OCI-M1 (cell line): Measurements from ENCODE around the gene TRIM41.

Experiments used
- DNase-seq: peaks from one replicate; lab custom pipeline; 2025; lab: John Stamatoyannopoulos, UW

Gene TRIM41

DNA sequence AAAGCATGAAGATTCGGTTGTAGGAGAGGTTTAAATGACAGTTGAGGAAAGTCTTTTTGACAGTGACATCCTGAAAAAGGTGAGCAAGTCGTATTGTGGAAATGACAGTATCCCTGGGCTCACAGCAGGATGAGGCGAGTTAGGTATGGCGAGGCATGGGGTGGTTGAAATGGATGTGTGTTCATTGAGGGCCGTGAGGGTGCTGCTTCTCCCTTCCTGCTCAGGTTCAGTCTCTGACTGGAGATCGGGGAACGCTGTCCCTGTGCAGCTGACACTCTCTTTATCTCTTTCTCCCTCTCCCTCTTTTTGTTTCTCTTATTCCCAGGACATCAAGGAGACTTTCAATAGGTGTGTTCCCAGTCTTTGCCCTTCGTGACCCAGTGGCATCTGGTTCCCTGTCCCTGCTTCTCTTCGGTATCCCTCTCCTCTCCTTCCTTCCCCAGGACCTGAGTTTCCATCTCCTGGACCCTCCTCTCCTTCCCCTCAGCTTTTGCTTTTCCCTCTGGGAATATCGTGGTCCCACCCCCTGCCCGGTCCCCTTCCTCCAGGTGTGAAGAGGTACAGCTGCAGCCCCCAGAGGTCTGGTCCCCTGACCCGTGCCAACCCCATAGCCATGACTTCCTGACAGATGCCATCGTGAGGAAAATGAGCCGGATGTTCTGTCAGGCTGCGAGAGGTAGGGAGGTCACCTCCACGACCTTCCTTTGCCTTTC, 10.2 kb downstream of the TRIM41 start:
- no peak for DNase-seq

DNA sequence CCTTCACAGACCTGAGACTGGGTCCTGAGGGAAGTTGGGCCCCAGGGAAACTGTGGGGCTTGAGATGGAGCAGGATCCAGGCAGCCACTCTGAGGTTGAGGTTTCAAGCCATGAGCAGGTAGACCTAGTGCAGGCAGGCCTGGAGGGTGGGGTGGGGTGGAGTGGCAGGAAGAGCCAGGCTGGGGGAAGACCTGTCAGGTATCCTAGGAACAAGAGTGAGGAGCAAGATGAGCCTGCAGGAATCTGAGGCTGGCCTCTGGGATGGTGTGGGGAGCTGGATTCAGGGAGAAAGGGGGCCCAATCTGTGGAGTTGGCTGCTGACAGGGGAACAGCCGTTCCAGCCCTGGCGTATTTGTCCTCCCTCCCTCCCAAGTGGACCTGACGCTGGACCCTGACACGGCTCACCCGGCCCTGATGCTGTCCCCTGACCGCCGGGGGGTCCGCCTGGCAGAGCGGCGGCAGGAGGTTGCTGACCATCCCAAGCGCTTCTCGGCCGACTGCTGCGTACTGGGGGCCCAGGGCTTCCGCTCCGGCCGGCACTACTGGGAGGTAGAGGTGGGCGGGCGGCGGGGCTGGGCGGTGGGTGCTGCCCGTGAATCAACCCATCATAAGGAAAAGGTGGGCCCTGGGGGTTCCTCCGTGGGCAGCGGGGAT, 10.8 kb downstream of the TRIM41 start:
- no peak for DNase-seq

DNA sequence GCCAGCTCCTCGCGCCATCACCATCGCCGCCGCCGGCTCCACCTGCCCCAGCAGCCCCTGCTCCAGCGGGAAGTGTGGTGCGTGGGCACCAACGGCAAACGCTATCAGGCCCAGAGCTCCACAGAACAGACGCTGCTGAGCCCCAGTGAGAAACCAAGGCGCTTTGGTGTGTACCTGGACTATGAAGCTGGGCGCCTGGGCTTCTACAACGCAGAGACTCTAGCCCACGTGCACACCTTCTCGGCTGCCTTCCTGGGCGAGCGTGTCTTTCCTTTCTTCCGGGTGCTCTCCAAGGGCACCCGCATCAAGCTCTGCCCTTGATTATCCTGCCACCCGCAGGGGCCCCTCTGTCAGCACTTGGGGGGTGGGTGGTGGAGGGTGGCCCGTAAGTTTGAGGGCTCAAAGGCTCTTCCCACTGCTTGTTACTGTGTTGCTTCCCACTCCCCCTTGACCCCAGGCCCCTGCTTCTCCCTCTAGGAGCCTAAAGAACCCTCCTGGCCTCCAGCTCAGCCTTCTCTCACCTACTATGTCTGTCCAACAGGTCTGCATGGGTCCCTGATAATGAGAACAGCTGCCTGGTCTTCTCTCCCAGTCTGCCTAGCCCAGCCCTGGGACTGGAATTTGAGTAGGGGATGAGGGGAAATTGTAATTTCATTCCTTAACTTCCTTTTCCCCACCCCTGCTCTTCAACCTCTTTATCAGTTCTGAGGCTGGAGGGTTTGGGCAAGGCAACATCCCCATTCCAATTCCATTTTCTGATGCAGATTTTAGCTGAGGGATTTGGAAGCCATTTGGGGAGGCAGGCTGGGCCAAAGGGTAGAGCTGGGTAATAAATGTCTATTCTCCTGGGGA, 11.6 kb downstream of the TRIM41 start:
- DNase-seq = no peak

DNA sequence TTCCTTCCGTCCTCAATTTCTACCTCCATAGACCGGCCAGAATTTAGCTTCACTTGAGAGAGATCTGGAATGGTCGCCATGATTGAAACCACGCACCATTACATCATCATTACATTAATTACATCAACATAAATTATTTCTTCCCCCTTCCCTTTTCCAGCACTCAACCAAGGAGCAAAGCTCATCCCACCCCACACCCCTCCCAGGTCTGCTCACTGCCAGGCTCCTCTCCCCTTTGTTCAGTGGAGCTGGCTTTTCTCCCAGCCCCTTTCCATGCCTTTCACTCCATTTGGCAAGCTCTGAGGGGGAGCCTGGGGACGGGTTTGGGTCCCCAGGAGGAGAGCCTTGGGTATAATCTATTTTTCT, 12.2 kb downstream of the TRIM41 start:
- no peak for DNase-seq

DNA sequence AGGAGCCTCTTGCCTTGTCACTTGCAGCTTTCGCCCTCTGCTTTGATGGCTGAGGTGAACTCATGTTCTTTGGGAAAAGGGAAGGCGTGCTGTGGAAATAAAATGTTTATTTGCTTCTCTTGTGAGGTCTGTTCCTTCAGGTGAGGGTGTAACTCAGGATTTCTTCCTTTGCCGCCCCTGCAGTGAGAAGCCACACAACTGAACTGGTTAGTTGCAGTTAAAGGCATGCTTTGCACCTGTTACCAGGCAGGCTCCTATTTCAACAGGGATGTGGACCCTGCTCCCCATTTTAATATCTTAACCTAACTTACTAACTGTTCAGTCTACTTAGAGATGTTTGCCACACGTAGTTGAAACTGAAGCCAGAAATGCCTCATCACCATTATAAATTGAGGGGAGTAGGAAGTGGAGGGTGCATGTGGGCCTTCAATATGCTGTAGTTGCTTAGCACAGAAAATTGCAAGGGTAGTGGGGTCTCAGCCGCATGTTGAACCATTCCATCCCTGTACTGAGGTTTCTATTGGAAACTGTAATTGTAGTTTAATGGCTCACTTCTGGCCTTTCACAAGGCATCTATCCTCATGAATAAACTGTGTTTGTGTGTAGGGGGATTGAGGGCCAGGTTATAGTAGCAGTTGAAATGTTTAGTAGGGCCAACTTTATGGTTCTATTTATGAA, 12.7 kb downstream of the TRIM41 start:
- no peak for DNase-seq

DNA sequence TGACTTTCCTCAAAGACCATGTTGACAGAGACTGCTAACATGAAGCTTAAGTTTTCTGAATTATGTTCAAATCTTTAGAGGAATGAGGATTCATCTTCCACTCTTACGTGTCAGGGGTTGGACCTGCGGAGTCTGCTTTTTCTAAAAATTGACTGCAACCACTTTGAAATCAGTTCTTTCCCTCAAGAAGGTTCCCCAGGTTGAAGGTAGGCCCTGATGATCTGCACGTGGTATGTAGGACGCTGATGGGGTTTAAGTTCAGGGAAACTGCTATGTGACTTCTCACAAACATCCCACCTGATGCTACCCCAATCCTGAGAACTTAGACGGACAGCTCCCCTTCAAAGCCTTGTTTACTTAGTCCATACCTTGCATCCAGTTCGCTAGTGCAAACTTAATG, 13.4 kb downstream of the TRIM41 start:
- no peak for DNase-seq

DNA sequence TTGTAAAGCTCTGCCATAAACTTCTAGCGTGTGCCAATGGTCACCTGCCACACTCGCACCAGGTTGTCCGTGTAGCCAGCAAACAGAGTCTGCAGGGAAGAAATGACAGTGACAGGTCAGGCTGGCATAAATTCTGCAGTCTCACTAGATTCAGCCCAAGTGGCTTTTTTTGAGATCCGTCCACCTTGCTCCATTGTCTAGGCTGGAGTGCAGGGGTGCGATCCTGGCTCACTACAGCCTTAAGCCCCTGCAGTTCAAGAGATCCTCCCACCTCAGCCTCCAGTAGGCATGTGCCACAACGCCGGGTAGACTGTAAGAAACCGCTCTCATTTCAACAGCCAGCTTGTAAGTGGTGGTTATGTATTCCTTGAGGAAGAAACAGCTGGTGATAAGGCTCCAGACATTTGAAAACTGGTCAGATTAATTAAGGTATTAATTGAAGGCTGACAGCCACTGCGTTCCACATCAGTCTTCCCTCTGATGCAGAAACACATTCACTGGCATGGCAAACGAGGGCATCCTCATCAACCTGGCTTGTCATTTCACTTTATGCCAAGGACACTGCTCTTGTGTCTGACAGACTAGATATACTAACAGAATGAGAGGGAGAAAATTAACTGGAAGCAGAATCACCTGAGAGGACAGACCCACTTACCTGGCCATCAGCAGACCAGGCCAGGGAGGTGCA, 14.0 kb downstream of the TRIM41 start:
- no peak for DNase-seq

DNA sequence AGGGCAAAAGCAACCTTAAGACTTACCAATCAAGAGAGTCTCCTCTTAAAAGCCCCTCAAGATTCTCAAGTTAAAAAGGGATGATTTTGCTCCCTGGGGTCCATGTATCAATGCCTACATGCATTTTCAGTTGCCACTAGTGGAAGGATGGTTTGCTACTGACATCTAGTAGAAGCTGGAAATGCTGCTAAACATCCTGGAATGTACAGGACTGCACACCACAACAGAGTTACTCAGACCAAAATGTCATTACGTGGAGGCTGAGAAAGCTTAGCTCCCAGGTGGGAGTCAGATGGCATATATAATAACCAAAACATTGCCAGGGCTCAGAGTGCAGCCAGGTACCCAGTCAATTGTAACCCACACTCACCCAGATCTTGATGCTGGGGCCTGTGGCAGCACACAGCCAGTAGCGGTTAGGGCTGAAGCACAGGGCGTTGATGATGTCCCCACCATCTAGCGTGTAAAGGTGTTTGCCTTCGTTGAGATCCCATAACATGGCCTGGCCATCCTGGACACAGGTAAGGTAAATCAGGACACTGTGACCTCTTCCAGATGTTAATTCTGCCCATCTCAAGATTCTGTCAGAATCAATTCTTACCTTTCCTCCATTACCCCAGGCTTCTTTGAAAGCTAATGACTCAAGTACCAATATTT, 14.8 kb downstream of the TRIM41 start:
- DNase-seq = no peak

DNA sequence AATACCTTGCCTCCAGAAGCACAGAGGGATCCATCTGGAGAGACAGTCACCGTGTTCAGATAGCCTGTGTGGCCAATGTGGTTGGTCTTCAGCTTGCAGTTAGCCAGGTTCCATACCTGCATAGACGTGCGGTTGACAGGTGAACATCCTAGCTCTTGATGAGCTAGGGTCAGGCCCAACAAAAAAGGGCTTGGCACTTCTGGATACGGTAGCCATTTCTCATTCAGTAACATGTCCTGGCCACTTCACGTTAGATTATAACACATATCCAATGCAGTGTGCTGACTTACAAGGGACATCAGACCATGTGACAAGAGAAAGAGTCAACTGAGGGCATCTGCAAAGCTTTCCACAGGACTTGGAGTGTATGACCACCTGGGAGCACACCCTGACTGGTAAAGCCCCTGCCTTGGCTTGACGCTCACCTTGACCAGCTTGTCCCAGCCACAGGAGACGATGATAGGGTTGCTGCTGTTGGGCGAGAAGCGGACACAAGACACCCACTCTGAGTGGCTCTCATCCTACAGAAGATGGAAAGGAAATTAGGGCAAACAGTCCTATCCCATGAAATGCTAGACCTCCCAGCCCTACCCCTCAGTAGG, 16.1 kb downstream of the TRIM41 start:
- no peak for DNase-seq

DNA sequence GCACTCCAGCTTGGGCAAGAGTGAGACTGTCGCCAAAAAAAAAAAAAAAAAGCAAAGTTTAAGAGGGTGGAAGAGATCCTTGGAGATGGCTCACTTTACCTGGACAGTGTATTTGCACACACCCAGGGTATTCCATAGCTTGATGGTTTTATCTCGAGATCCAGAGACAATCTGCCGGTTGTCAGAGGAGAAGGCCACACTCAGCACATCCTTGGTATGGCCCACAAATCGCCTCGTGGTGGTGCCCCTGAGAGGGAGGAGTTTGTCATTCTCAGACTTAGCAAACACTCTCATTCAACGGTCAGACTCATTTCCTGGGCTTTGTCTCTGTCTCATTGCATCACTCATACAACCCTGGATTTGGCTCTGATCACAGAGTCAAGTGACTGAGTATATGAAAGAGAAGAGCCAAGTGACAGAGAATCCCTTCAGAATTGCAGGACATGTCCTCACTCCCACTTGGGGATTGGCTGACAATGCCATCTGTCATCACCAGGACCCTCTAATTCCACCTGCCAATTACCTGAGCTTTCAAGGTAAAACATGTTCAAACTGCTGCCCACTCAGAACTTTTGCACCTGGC, 18.4 kb downstream of the TRIM41 start:
- DNase-seq = no peak

DNA sequence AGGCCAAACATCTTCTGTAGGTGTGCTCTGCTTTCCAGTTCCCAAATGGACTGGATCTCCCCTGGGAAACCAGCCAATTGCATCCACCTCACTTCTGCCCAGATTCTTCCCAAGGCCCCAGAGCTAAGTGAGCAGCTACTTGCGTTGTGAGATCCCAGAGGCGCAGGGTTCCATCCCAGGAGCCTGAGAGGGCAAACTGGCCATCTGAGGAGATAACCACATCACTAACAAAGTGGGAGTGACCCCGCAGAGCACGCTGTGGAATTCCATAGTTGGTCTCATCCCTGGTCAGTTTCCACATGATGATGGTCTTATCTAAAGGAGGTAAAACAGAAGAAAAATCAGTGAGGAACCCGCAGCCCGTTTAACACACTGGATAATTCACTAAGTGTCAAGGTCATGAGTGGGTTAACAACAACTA, 19.0 kb downstream of the TRIM41 start:
- no peak for DNase-seq

DNA sequence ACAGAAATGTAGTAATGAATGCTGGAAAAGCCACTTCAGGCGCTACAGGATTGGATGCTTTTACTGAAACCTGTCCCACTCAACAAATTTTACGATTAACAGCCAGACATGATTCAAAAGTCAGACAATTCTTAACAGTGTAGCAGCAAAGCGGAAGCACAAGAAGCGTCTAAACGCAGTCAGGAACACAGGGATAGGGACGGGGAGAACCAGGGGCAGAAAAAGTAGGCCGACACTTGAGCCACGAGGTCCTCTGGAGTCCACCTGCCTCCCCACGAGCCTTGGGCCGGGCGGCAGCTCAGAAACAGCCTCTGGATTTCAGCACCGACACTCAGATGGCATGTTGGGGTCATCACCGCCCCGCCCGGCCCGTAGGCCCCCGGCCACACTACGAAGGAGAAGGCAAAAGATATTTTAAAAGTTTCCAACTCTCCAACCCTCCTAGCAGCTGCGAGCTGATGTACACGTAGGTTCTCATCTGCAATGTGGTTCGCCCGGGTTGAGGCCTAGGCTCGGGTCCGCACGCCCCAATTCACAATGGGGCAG, 20.0 kb downstream of the TRIM41 start:
- no peak for DNase-seq

DNA sequence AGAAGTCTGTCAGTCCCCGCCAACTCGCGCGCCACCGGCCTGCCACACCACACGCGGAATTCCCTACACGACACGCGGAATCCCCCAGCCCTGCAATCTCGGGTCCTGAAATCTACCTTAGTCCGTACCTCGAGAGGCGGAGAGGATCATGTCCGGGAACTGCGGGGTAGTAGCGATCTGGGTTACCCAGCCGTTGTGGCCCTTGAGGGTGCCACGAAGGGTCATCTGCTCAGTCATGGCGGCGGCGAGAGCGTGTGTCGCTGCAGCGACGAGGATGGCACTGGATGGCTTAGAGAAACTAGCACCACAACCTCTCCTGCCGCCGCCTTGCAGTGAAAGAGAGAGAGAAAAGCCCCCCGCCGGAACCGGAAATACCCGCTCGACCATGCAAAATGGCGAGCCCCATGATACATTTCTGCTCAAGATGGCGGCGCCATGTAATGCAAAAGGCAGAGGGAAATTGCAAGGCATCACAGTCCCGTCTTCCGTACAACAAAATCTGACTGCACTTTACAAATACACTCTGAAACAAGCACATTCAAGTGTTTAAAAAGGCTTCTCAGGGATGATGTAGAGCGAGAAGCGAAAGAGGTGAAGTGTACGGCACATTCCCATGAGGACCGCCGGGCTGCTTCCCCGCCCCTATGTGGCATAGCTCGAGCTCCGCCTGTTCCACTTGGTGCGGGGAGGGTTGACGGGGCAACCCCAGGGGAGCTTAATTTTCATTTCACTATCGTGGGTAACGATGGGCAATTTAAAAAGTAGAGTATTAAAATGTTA, 20.7 kb downstream of the TRIM41 start, which contains the start of gene RACK1:
RACK1 (minus strand) TSS at position 343 of the 780 bp plus-strand sequence; CDS start at position 237, 106 bp downstream.
- no peak for DNase-seq

DNA sequence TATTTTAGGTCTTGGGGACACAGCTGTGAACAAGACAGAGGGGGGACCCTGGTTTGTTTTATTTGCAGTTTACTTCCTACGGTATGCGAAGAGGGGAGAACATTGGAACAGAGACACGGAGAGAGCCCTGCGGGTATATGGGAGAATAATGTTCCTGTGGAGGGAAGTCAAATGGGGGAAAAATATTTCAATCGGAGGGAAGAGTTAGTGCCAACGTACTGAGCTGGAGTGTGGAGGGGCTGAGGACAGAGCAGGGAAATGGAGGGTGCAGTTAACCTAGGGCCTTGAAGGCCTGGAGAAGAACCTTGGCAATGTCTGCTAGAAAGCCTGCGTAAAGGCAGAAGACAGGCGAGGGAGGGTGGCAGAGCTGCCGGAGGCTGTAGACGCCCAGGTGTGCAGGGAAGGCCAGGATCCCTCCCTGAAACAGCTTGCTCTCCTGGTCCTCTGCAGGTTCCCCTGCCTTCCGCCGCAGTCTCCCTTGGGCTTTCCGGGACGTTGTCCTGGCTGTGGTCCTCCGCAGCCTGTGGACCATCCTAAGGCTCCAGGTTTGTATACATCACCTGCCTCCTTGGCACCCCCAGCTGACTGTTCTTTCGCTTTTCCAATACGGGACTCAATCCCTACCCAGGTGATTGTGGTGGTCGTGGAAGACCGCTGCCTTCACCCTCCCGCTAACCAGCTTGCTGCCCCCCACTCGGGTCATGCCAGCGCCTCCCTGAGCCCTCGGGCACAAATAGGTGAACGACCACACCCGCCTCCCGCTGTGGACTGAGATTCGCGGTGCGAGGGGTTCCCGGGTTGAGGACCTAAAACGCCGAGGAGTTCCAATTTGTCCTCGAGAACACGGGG, 22.6 kb downstream of the TRIM41 start:
- DNase-seq = no peak

DNA sequence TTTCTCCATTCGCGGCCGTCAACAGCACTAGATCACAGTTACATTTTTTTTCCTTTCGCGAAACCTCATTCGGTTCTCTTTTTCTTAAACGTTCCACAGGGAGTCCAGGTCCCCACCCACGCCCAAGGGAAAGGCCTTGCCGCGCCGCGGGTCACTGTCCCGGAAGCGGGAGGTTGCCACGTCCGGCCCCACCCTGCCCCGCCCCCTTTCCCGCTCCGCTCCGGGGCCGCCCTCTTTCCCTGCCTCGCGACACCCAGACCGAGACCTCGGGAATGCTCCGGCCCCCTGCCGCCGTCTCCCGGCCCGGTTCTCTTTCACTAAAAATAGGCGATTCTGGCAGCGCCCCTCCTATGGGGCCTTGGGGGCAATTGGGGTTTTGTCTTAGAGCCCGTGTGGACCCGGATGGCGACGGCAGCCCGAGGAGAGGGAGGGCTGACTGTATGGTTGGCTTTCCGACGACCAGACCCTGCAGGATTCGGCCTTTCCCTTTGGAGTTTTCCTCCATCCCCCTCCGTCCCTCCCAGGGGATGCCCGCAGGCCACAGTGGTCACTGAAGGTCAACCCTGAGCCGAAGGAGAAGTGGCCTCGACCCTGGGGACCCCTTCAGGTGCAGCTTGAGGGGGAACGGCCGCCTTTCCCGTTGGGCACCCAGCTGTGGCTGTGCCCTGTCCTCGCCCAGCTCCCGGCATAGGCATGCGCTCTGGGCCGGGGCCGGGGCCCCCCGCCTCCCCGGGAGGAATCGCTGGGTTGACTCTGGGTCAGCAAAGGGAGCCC, 23.4 kb downstream of the TRIM41 start:
- no peak for DNase-seq

DNA sequence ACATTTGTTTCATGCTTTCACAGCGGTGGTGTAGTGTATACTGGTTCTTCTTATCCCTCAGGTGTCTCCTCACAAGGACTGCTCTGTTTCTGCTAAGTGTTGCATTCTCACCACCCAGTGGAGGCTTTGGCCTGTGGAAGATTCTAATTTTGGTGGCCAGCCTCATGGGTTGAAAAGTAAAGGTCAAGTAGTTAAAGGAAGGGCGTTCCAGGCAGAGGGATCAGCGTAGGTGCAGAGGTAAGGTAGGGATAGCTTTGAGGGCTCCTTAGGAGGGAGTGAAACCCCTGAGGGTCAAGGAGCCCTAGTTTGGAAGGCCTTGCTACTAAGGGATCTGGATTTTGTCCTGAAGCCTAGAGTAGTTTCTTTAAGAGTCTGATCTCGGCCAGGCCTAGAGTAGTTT, 25.2 kb downstream of the TRIM41 start:
- no peak for DNase-seq

DNA sequence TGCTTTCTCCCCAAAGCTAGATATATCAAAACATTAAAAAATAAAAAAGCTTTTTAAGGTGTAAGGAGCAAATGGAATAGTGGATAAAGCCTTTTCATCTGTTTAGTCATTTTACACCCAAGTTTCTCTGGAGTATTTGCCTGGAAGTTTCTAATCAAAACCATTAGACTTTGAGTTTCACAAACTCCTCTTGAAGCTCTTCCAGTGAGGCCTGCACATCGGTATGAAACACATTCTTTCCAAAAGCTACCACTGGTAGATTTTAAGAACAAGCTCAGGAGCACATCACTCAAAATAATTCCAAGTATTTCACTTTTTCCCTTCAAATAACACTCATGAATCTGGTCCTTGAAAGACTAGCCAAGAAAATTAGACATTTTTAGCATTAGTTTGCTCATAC, 32.2 kb downstream of the TRIM41 start:
- no peak for DNase-seq
